H1 (cell line): Measurements from ENCODE around the gene DAGLA. TPM values are rescaled to one million over a fixed set of nuclear protein-coding genes. Genes with fewer than 3 reads are reported as not detected.
A peak's percentile ranks its signal among the peaks of the same experiment; 100 is the strongest.

ENCODE experiments used
- CTCF ChIA-PET: fragments of 300-600 bp; sonication (Branson Sonifier 250); formaldehyde crosslinking; loops from one replicate; lab custom pipeline; 2021; ENCODE audit not compliant: partially characterized antibody; lab: Charles Lee
- POLR2A ChIA-PET: fragments of 300-600 bp; sonication (Branson Sonifier 250); formaldehyde crosslinking; loops from one replicate; lab custom pipeline; 2021; ENCODE audit warnings: inconsistent platforms; ENCODE audit not compliant: partially characterized antibody; lab: Charles Lee
- DNase-seq, 2 experiments: peaks; one replicate each; pipeline versions ENCODE4 v3.0.0 to v3.0.0-alpha.2; 2010 to 2022; ENCODE audit warnings: low spot score in 2 of 2, low read depth in 1 of 2, mixed read lengths in 1 of 2
- FAIRE-seq: peaks from 2 replicates; lab custom pipeline; 2011; peaks lifted over from hg19 to GRCh38; lab: Jason Lieb, UNC
- H2AFZ ChIP-seq: 2 replicates; pipeline ENCODE4 v1.8.1; 2012; ENCODE audit warnings: low read length, inconsistent platforms
- H2AK5ac ChIP-seq: 2 replicates; pipeline ENCODE4 v1.6.1; 2013; ENCODE audit warnings: low read depth, low read length
- H2BK120ac ChIP-seq: replicated peaks from 2 replicates; pipeline ENCODE3; 2013; ENCODE audit warnings: low read depth, low read length, inconsistent platforms
- H2BK12ac ChIP-seq: 2 replicates; pipeline ENCODE4 v1.6.1; 2013; ENCODE audit warnings: low read depth, low read length
- H2BK15ac ChIP-seq: 2 replicates; pipeline ENCODE4 v1.6.1; 2013; ENCODE audit warnings: low read length
- H2BK20ac ChIP-seq: 2 replicates; pipeline ENCODE4 v1.6.1; 2013; ENCODE audit warnings: low read length
- H2BK5ac ChIP-seq: 2 replicates; pipeline ENCODE4 v1.6.1; 2013; ENCODE audit warnings: low read depth, low read length
- H3K14ac ChIP-seq: 2 replicates; pipeline ENCODE4 v1.6.1; 2013; ENCODE audit warnings: inconsistent platforms; ENCODE audit not compliant: insufficient read length
- H3K18ac ChIP-seq: 2 replicates; pipeline ENCODE4 v1.6.1; 2013; ENCODE audit warnings: low read length; ENCODE audit errors: extremely low read depth
- H3K23ac ChIP-seq: 2 replicates; pipeline ENCODE4 v1.6.1; 2013; ENCODE audit warnings: inconsistent platforms; ENCODE audit not compliant: insufficient read length
- H3K23me2 ChIP-seq: 2 replicates; pipeline ENCODE4 v1.6.1; 2013; ENCODE audit warnings: low read depth, low read length
- H3K27ac ChIP-seq: 2 replicates; pipeline ENCODE4 v1.6.1; 2011; ENCODE audit warnings: low read depth, low read length, inconsistent platforms
- H3K27me3 ChIP-seq, 4 experiments: replicated peaks in 1 of 4; 1 replicate in 1 of 4; 2 replicates in 3 of 4; pipeline versions ENCODE4 v1.6.1 to v1.8.1; 2011 to 2013; ENCODE audit warnings: low read length in 3 of 4, mild to moderate bottlenecking in 3 of 4, inconsistent platforms in 2 of 4, mixed read lengths in 2 of 4, moderate library complexity in 1 of 4; ENCODE audit not compliant: control insufficient read depth in 3 of 4, insufficient read depth in 3 of 4; ENCODE audit errors: extremely low read depth in 1 of 4
- H3K36me3 ChIP-seq, 4 experiments: 2 replicates each; pipeline versions ENCODE4 v1.6.1 to v1.8.1; 2011 to 2013; ENCODE audit warnings: mild to moderate bottlenecking in 4 of 4, low read length in 3 of 4, moderate library complexity in 2 of 4, control low read depth in 1 of 4, inconsistent platforms in 1 of 4; ENCODE audit not compliant: insufficient read depth in 4 of 4, control insufficient read depth in 2 of 4
- H3K4ac ChIP-seq: replicated peaks from 2 replicates; pipeline ENCODE3; 2013; ENCODE audit warnings: low read length, low read depth, mixed read lengths, inconsistent platforms; ENCODE audit not compliant: insufficient read length
- H3K4me1 ChIP-seq, 4 experiments: replicated peaks in 1 of 4; 1 replicate in 1 of 4; 2 replicates in 3 of 4; pipeline versions ENCODE4 v1.6.1 to v1.8.1; 2011 to 2013; ENCODE audit warnings: low read length in 3 of 4, inconsistent platforms in 2 of 4, mixed read lengths in 1 of 4; ENCODE audit not compliant: insufficient read depth in 4 of 4, control insufficient read depth in 3 of 4
- H3K4me2 ChIP-seq, 2 experiments: 2 replicates each; pipeline versions ENCODE4 v1.6.1 to v1.8.1; 2011 to 2013; ENCODE audit warnings: low read depth in 2 of 2, low read length in 2 of 2, control low read depth in 1 of 2, inconsistent platforms in 1 of 2, mild to moderate bottlenecking in 1 of 2; ENCODE audit not compliant: insufficient read depth in 1 of 2
- H3K4me3 ChIP-seq, 4 experiments: fragments of 200-600, 300-600 bp in 1 of 4; sonication (generic), shearing (Covaris generic), sonication (Bioruptor Twin) in 1 of 4; 2 replicates each; pipeline versions ENCODE4 v1.5.1 to v1.8.1; 2011 to 2016; ENCODE audit warnings: low read length in 4 of 4, low read depth in 3 of 4, control low read depth in 2 of 4, inconsistent platforms in 2 of 4, mild to moderate bottlenecking in 2 of 4, mixed read lengths in 1 of 4, moderate library complexity in 1 of 4; ENCODE audit not compliant: insufficient read depth in 2 of 4; ENCODE audit errors: extremely low read depth in 1 of 4
- H3K56ac ChIP-seq: replicated peaks from 2 replicates; pipeline ENCODE3; 2013; ENCODE audit warnings: low read depth, mild to moderate bottlenecking, mixed read lengths, low read length, inconsistent platforms; ENCODE audit not compliant: insufficient read length
- H3K79me1 ChIP-seq: 2 replicates; pipeline ENCODE4 v1.6.1; 2013; ENCODE audit warnings: low read depth, low read length, control low read depth
- H3K79me2 ChIP-seq, 2 experiments: 2 replicates each; pipeline versions ENCODE4 v1.6.1 to v1.8.1; 2012 to 2013; ENCODE audit warnings: low read length in 2 of 2, mild to moderate bottlenecking in 2 of 2, inconsistent platforms in 1 of 2; ENCODE audit not compliant: insufficient read depth in 2 of 2, control insufficient read depth in 1 of 2
- H3K9ac ChIP-seq, 4 experiments: replicated peaks in 1 of 4; 1 replicate in 1 of 4; 2 replicates in 3 of 4; pipeline versions ENCODE4 v1.6.1 to v1.8.1; 2011 to 2013; ENCODE audit warnings: low read depth in 3 of 4, low read length in 3 of 4, control low read depth in 2 of 4, mild to moderate bottlenecking in 2 of 4, moderate library complexity in 2 of 4, inconsistent platforms in 1 of 4; ENCODE audit errors: extremely low read depth in 1 of 4
- H3K9me3 ChIP-seq, 2 experiments: 2 replicates each; pipeline versions ENCODE4 v1.6.1 to v1.8.1; 2012 to 2013; ENCODE audit warnings: mild to moderate bottlenecking in 2 of 2, moderate library complexity in 2 of 2, control low read depth in 1 of 2, inconsistent platforms in 1 of 2, low read depth in 1 of 2, low read length in 1 of 2, mixed read lengths in 1 of 2; ENCODE audit not compliant: insufficient read depth in 2 of 2
- H4K20me1 ChIP-seq, 2 experiments: replicated peaks in 1 of 2; 2 replicates each; pipeline versions ENCODE3 to v1.8.1; 2011 to 2013; ENCODE audit warnings: inconsistent platforms in 2 of 2, low read length in 2 of 2, mild to moderate bottlenecking in 1 of 2; ENCODE audit not compliant: insufficient read depth in 2 of 2, control insufficient read depth in 1 of 2
- H4K5ac ChIP-seq: 2 replicates; pipeline ENCODE4 v1.6.1; 2013; ENCODE audit warnings: low read length, low read depth, mixed read lengths, inconsistent platforms; ENCODE audit not compliant: insufficient read length
- H4K8ac ChIP-seq: 2 replicates; pipeline ENCODE4 v1.8.0; 2013; ENCODE audit warnings: mild to moderate bottlenecking, moderate library complexity, low read length, inconsistent platforms; ENCODE audit not compliant: insufficient read depth; ENCODE audit errors: extremely low read depth
- H4K91ac ChIP-seq: replicated peaks from 2 replicates; pipeline ENCODE3; 2013; ENCODE audit warnings: low read length, mixed read lengths, inconsistent platforms; ENCODE audit not compliant: insufficient read length
- FOSL1 ChIP-seq: IDR thresholded peaks from 2 replicates; pipeline ENCODE4 v1.6.1; 2011; ENCODE audit warnings: mild to moderate bottlenecking, low read depth, low read length, moderate library complexity; ENCODE audit not compliant: insufficient read depth
- HDAC2 ChIP-seq, 2 experiments: fragments of 300-600 bp in 1 of 2; sonication (generic) in 1 of 2; IDR thresholded peaks; 2 replicates each; pipeline ENCODE4 v1.6.1; 2011 to 2012; ENCODE audit warnings: low read depth in 2 of 2, low read length in 2 of 2, mild to moderate bottlenecking in 2 of 2, moderate library complexity in 2 of 2, borderline replicate concordance in 1 of 2, inconsistent platforms in 1 of 2
- KDM4A ChIP-seq: IDR thresholded peaks from one replicate; pipeline ENCODE4 v1.7.1; 2012; ENCODE audit warnings: low read depth, mild to moderate bottlenecking, moderate library complexity, low read length, inconsistent platforms; ENCODE audit not compliant: severe bottlenecking
- TAF7 ChIP-seq: optimal IDR thresholded peaks from 2 replicates; pipeline ENCODE3; 2011; ENCODE audit warnings: low read depth, mild to moderate bottlenecking, inconsistent platforms, low read length, moderate library complexity, borderline replicate concordance
- WGBS, 2 experiments: shearing (Covaris generic) in 1 of 2; methylation state at CpG; one replicate each; pipeline versions ENCODE4 v1.1.6 to v1.1.7; 2013 to 2015; ENCODE audit warnings: low lambda C conversion rate in 2 of 2, mixed read lengths in 2 of 2, inconsistent platforms in 1 of 2, low coverage in 1 of 2, missing lambda C conversion rate in 1 of 2; ENCODE audit not compliant: insufficient replicate concordance in 2 of 2, insufficient coverage in 1 of 2, insufficient read length in 1 of 2; ENCODE audit errors: extremely low coverage in 1 of 2, missing lambda C conversion rate in 1 of 2; 5-methylcytosine and 5-hydroxymethylcytosine counted together
- polyA plus RNA-seq, 7 experiments: library from polyadenylated mRNA; depleted of rRNA in 3 of 7; stranded (reverse) in 5 of 7; unstranded in 2 of 7; fragments of >200 nt in 5 of 7; fragments of 200-250 nt in 2 of 7; gene quantifications; 1 replicate in 5 of 7; 2 replicates in 1 of 7; 4 replicates in 1 of 7; pipeline versions ENCODE4 v1.2.1 to v1.2.3, GENCODE V29; 2011 to 2013; ENCODE audit warnings: missing spikeins in 2 of 7, mixed read lengths in 2 of 7
- total RNA-seq: library from RNA; stranded (reverse); fragmentation: NEBNext Ultra II Directional; extraction: Animal tissue kit (Norgen Biotek cat#: 25700); gene quantifications from 2 replicates; pipeline ENCODE4 v1.2.1, GENCODE V29; 2021

Gene DAGLA
- total and polyA plus RNA-seq, 2 of the 8 experiments (the other 6 are each of a cell fraction or from before 2014, with no cell fraction given): 3.6 to 6.6 TPM

DNA sequence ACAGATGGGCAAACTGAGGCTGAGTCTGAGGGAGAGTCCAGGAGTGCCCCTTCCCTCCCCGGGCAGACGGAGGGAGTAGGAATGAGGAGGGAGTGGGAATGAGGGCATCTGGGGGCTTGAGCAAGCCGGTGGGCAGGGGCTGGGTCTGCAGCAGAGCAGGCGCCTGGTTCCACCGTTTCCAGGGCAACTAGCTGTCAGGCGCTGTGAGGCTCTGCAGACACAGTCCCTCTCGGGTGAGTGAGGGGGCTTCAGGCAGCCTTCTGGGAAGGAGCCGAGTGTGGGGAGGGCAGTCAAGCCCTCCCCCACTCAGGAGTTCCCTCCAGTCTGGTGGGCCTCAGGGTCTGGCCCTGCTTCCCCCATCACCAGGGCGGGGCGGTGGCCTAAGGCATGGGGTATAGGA lies 93.2 kb downstream of the DAGLA start:
- no peaks in the 10 kb centered on the region for H3K79me2 ChIP-seq

More for the DNA sequence above, 93.2 kb downstream of the DAGLA start:
- POLR2A ChIA-PET: interaction anchor here (2.2 to 4.0 kb wide), 2 partner anchors 15 to 19 kb away, joined by 11 to 16 read pairs; partner anchors contain the start of genes FEN1 and TMEM258
- no peaks in the 10 kb centered on the region for H4K20me1 ChIP-seq
- H2BK5ac ChIP-seq: no peak overlapping the region
- DNase-seq: no peak
- no peaks in the 10 kb centered on the region for H3K79me1 ChIP-seq
- H3K14ac ChIP-seq: no peak overlapping the region
- CTCF ChIA-PET: interaction anchor here (1.0 to 4.9 kb wide), 3 partner anchors 9 to 24 kb away, joined by 3 to 52 read pairs (median 4); no protein-coding TSS in a partner anchor
- H3K4ac ChIP-seq: no peak overlapping the region
- H3K23ac ChIP-seq: no peak overlapping the region
- FAIRE-seq: no peak
- peaks cover 0 to 26% (median 16%) of the 10 kb centered on the region in 4 experiments; a peak in 6 of 7 replicates for H3K4me1 ChIP-seq
- no peak overlapping the region for H3K9ac ChIP-seq
- H4K91ac ChIP-seq: no peak overlapping the region
- 0 out of 2 replicates have a peak overlapping the region, but pooled peaks have one; percentile 31 for H2BK15ac ChIP-seq
- WGBS, 2 experiments: 79% methylated on average over 10 of the region's 10 CpGs; no CpG with 5 or more reads in 1 of the 2 experiments
- no peak overlapping the region for H3K4me2 ChIP-seq
- no peak overlapping the region for H3K27ac ChIP-seq
- H2BK12ac ChIP-seq: no peak overlapping the region
- H2BK20ac ChIP-seq: no peak overlapping the region; the same call in 1 of the 2 replicates
- no peaks in the 10 kb centered on the region for H3K36me3 ChIP-seq
- no peak overlapping the region for H2AFZ ChIP-seq
- H3K9me3 ChIP-seq: no peaks in the 10 kb centered on the region
- no peak overlapping the region for H2AK5ac ChIP-seq
- no peak overlapping the region for H3K56ac ChIP-seq
- no peak overlapping the region for H3K18ac ChIP-seq
- H3K27me3 ChIP-seq: no peaks in the 10 kb centered on the region; a peak in 1 of 7 replicates
- H3K23me2 ChIP-seq: no peaks in the 10 kb centered on the region
- no peak overlapping the region for H3K4me3 ChIP-seq
- no peak overlapping the region for H4K8ac ChIP-seq
- H4K5ac ChIP-seq: no peak overlapping the region
- H2BK120ac ChIP-seq: no peak overlapping the region
- TF ChIP-seq FOSL1: no peak
- TF ChIP-seq HDAC2 (IDR thresholded peaks at IDR 0.05; ENCODE audit: borderline replicate concordance in 1 of 2, low read depth in 2 of 2, low read length in 2 of 2): no peak
- no peak for TF ChIP-seq KDM4A
- no peak for TF ChIP-seq TAF7
- TF ChIP-seq, all 59 proteins: peak for 0
